ENCODE measurements around the gene LRTM1. TPM values are rescaled to one million over a fixed set of nuclear protein-coding genes. Genes with fewer than 3 reads are reported as not detected.

The LRTM1 gene
- total RNA-seq, 2 donors from 2014 or later: 2.0 TPM; not detected in 1

GRCh38 chr3:54901906-54902685 is 25.8 kb downstream of the LRTM1 start:
- H3K4me3 ChIP-seq: no peak overlapping the region
- intact Hi-C loops (cut with DNase I): no loop called here
- no peak for DNase-seq (ENCODE audit: low spot score)
- H3K4me1 ChIP-seq (replicated peaks): no peaks in the 10 kb centered on the region
- no peak overlapping the region for H3K27ac ChIP-seq
- TF ChIP-seq POLR2AphosphoS5 (IDR thresholded peaks at IDR 0.05): no peak
- no peak for TF ChIP-seq CTCF (IDR thresholded peaks at IDR 0.05)
- TF ChIP-seq POLR2A (IDR thresholded peaks at IDR 0.05): no peak
- no peaks in the 10 kb centered on the region for H3K27me3 ChIP-seq (replicated peaks; ENCODE audit: insufficient read depth)
- H3K9me3 ChIP-seq: no peaks in the 10 kb centered on the region
- no peaks in the 10 kb centered on the region for H3K36me3 ChIP-seq
- WGBS: 79% methylated on average over 4 of the region's 4 CpGs

- H3K4me3 ChIP-seq: no peak overlapping the region
- WGBS: 71% methylated on average over 8 of the region's 8 CpGs
- H3K36me3 ChIP-seq: no peaks in the 10 kb centered on the region
- H3K4me1 ChIP-seq (replicated peaks): no peaks in the 10 kb centered on the region
- no peaks in the 10 kb centered on the region for H3K9me3 ChIP-seq
- H3K27me3 ChIP-seq (replicated peaks; ENCODE audit: insufficient read depth): no peaks in the 10 kb centered on the region
- TF ChIP-seq CTCF (IDR thresholded peaks at IDR 0.05) (no peak), POLR2AphosphoS5 (IDR thresholded peaks at IDR 0.05) (no peak), POLR2A (IDR thresholded peaks at IDR 0.05) (no peak)
- no peak for DNase-seq (ENCODE audit: low spot score)
- no peak overlapping the region for H3K27ac ChIP-seq
- intact Hi-C loops (cut with DNase I): no loop called here
Measured at GRCh38 chr3:54900838-54901591, 26.8 kb downstream of the LRTM1 start.

- no peaks in the 10 kb centered on the region for H3K4me1 ChIP-seq (replicated peaks)
- 56% methylated on average over 6 of the region's 6 CpGs for whole genome bisulfite sequencing
- no peaks in the 10 kb centered on the region for H3K36me3 ChIP-seq
- H3K27me3 ChIP-seq (replicated peaks; ENCODE audit: insufficient read depth): no peaks in the 10 kb centered on the region
- H3K9me3 ChIP-seq: no peaks in the 10 kb centered on the region
- no peak overlapping the region for H3K27ac ChIP-seq
- no peak for DNase-seq (ENCODE audit: low spot score)
- intact Hi-C loops (cut with DNase I): no loop called here
- no peak overlapping the region for H3K4me3 ChIP-seq
- no peak for TF ChIP-seq POLR2AphosphoS5 (IDR thresholded peaks at IDR 0.05)
- TF ChIP-seq POLR2A (IDR thresholded peaks at IDR 0.05): no peak
- TF ChIP-seq CTCF (IDR thresholded peaks at IDR 0.05): no peak
Measured at GRCh38 chr3:54899273-54899672, 28.6 kb downstream of the LRTM1 start.

GRCh38 chr3:54897028-54897711 is 30.7 kb downstream of the LRTM1 start:
- H3K4me1 ChIP-seq (replicated peaks): no peaks in the 10 kb centered on the region
- TF ChIP-seq CTCF (IDR thresholded peaks at IDR 0.05) (no peak), POLR2A (IDR thresholded peaks at IDR 0.05) (no peak), POLR2AphosphoS5 (IDR thresholded peaks at IDR 0.05) (no peak)
- whole genome bisulfite sequencing: 87% methylated on average over 3 of the region's 3 CpGs
- intact Hi-C loops (cut with DNase I): no loop called here
- no peak for DNase-seq (ENCODE audit: low spot score)
- no peak overlapping the region for H3K27ac ChIP-seq
- no peaks in the 10 kb centered on the region for H3K36me3 ChIP-seq
- H3K4me3 ChIP-seq: no peak overlapping the region
- H3K27me3 ChIP-seq (replicated peaks; ENCODE audit: insufficient read depth): no peaks in the 10 kb centered on the region
- H3K9me3 ChIP-seq: no peaks in the 10 kb centered on the region
